Adipocyte (in vitro differentiated cells): Measurements from ENCODE around the gene SLC25A25.

Source experiments
- DNase-seq: peaks from one replicate; pipeline ENCODE4 v3.0.0-alpha.2; 2015; ENCODE audit warnings: low read depth
- H3K27me3 ChIP-seq: replicated peaks from 2 replicates; pipeline ENCODE4 v1.7.0; 2013; ENCODE audit warnings: mild to moderate bottlenecking, low read length, moderate library complexity; ENCODE audit not compliant: control insufficient read depth, insufficient read depth
- H3K36me3 ChIP-seq: 2 replicates; pipeline ENCODE4 v1.7.0; 2013; ENCODE audit warnings: low read length, mild to moderate bottlenecking, moderate library complexity; ENCODE audit not compliant: control insufficient read depth, insufficient read depth, severe bottlenecking
- H3K4me1 ChIP-seq: 2 replicates; pipeline ENCODE4 v1.7.0; 2013; ENCODE audit warnings: mild to moderate bottlenecking, low read length, moderate library complexity; ENCODE audit not compliant: control insufficient read depth, insufficient read depth
- H3K4me3 ChIP-seq: 2 replicates; pipeline ENCODE4 v1.7.0; 2013; ENCODE audit warnings: mild to moderate bottlenecking, low read length, moderate library complexity
- H3K9ac ChIP-seq: 2 replicates; pipeline ENCODE4 v1.7.0; 2013; ENCODE audit warnings: mild to moderate bottlenecking, low read length, moderate library complexity
- H3K9me3 ChIP-seq: 2 replicates; pipeline ENCODE4 v1.7.0; 2013; ENCODE audit warnings: mild to moderate bottlenecking, low read length, moderate library complexity; ENCODE audit not compliant: control insufficient read depth

Gene SLC25A25

DNA sequence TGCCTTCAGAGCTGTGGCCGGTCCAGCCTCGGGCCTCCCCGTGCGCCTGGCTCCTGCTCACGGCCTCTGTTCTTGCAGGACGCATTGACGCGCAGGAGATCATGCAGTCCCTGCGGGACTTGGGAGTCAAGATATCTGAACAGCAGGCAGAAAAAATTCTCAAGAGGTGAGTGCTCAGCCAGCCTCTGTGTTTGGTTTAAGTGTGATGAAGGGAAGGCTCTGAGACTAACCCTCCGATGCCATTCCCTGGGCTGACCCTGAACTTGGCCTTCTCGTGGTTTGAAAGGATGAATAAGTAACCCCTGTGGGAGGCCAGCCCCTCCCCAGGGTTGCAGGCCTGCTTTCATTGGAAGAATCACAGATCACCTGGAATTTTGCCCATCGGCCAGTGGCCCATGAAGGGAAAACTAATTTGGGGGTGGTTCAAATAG lies 33.2 kb downstream of the SLC25A25 start:
- DNase-seq: no peak
- Histone ChIP-seq H3K4me1 (peaks cover 42% of the 10 kb centered on the region), H3K36me3 (peaks cover 52% of the 10 kb centered on the region)

DNA sequence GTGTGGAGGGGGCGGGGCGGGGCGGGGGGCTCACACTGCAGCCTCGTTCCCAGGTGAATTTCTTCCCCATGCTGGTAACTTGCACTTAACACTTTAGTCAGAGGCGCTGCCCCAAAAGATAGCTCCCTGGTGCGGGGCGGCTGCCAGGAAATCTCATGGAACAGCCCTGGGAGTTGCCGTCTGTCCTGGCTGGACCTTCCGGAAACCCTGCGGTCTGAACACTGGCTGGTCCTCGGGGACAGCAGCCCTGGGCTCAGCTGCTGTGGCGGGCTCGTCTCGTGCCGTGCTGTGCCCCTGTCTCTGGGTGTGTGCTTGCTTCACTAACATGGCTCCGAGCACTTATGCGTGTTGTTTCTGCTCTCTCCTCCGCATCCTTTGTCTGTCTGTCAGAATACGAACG lies 33.7 kb downstream of the SLC25A25 start:
- Histone ChIP-seq H3K27me3 (no peaks in the 10 kb centered on the region), H3K36me3 (peaks cover 56% of the 10 kb centered on the region), H3K9ac (no peak overlapping the region), H3K4me1 (peaks cover 42% of the 10 kb centered on the region), H3K9me3 (no peaks in the 10 kb centered on the region), H3K4me3 (no peak overlapping the region)
- DNase-seq: no peak

More for the DNA sequence above, 33.2 kb downstream of the SLC25A25 start:
- Histone ChIP-seq H3K27me3 (no peaks in the 10 kb centered on the region), H3K9ac (no peak overlapping the region), H3K4me3 (peak overlapping the region; percentile 88), H3K9me3 (no peaks in the 10 kb centered on the region)

DNA sequence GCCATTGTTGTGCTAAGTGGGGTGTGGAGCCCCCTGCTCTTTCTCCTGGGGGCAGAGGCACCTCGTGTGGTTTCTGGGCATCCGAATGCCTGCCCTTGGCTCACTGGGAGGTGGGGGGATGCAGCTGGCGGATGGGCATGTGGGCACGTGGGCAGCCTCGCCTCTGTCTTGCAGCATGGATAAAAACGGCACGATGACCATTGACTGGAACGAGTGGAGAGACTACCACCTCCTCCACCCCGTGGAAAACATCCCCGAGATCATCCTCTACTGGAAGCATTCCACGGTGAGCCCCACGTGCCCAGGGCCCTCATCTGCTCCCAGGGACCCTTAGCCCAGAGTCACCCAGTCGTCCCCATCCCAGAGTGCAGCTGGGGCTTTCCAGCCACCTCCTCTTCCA lies 34.2 kb downstream of the SLC25A25 start:
- no peak overlapping the region for H3K4me3 ChIP-seq
- peaks cover 41% of the 10 kb centered on the region for H3K4me1 ChIP-seq
- no peaks in the 10 kb centered on the region for H3K9me3 ChIP-seq
- H3K27me3 ChIP-seq: no peaks in the 10 kb centered on the region
- peaks cover 61% of the 10 kb centered on the region for H3K36me3 ChIP-seq
- H3K9ac ChIP-seq: no peak overlapping the region
- no peak for DNase-seq

DNA sequence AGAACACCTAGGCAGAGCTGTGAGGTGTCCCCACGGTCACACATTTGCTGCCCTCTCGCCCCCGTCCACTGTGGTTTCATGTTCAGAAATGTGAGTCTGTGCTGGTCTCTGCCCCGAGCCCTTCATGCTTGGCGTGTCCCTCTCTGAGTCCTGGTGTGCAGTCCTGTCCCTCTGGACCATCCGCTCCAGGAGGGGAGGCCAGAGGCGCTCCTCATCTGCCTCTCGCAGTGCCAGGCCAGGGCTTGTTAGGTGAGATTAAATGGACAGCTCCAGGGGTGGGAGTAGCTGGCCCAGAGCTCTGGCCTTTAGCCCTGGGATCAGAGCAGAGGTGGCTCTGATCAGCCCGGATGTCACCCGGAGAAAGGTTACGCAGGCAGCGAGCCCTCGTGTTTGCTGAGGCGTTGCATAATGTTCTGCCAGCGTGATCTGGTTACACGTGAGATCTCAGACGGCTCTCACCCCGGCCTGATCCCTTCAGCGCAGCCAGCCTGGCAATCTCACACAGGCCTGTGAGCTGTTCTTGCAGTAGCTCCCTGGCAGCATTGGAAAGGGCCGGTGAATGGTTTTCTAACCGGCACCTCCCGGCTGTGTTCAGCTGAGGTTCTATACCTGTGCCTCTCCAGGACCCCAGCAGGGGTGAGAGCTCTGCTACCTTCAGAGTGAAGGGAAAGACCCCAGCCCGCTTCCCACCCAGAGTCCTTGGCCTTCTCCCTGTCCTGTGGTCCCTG lies 35.0 kb downstream of the SLC25A25 start:
- Histone ChIP-seq H3K27me3 (no peaks in the 10 kb centered on the region), H3K4me3 (no peak overlapping the region), H3K4me1 (peaks cover 32% of the 10 kb centered on the region), H3K9me3 (no peaks in the 10 kb centered on the region), H3K9ac (no peak overlapping the region), H3K36me3 (peaks cover 69% of the 10 kb centered on the region)
- DNase-seq: no peak

DNA sequence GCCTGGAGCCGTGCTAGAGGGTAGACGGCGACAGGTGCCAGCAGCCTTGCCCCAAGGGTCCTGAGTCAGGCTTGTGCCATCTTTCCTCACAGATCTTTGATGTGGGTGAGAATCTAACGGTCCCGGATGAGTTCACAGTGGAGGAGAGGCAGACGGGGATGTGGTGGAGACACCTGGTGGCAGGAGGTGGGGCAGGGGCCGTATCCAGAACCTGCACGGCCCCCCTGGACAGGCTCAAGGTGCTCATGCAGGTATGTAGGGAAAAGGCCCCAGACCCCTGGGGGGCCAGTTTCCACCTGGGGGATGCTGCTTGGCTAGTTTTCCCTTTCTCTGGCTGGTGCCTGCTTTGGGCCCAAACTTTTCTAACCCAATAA lies 35.5 kb downstream of the SLC25A25 start:
- H3K4me3 ChIP-seq: no peak overlapping the region
- peaks cover 75% of the 10 kb centered on the region for H3K36me3 ChIP-seq
- H3K9me3 ChIP-seq: no peaks in the 10 kb centered on the region
- H3K4me1 ChIP-seq: peaks cover 31% of the 10 kb centered on the region
- H3K27me3 ChIP-seq: no peaks in the 10 kb centered on the region
- DNase-seq: no peak
- H3K9ac ChIP-seq: no peak overlapping the region

DNA sequence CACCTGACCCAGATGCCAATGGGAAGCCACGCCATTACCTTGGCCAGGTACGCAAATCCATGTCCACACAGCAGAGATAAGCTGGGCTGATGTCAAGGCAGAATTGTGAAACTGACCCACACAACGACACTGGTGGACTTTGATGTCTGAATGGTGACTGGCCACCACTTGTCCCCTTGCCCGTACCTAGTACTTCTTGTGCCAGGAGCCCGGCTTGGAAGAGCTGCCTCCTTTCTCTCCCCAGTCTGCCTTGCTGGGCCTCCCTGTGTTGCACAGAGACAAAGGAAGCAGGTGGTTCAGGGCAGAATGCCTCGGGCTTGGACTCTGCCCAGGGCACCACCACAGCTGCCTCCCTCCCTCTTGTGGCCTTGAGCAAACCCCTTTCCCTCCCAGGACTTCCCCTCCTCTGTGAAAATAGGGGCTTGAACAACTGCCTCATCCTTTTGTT lies 36.2 kb downstream of the SLC25A25 start:
- H3K27me3 ChIP-seq: no peaks in the 10 kb centered on the region
- peaks cover 81% of the 10 kb centered on the region for H3K36me3 ChIP-seq
- H3K4me3 ChIP-seq: no peak overlapping the region
- H3K9me3 ChIP-seq: no peaks in the 10 kb centered on the region
- peaks cover 28% of the 10 kb centered on the region for H3K4me1 ChIP-seq
- DNase-seq: peak; percentile 44
- H3K9ac ChIP-seq: no peak overlapping the region

DNA sequence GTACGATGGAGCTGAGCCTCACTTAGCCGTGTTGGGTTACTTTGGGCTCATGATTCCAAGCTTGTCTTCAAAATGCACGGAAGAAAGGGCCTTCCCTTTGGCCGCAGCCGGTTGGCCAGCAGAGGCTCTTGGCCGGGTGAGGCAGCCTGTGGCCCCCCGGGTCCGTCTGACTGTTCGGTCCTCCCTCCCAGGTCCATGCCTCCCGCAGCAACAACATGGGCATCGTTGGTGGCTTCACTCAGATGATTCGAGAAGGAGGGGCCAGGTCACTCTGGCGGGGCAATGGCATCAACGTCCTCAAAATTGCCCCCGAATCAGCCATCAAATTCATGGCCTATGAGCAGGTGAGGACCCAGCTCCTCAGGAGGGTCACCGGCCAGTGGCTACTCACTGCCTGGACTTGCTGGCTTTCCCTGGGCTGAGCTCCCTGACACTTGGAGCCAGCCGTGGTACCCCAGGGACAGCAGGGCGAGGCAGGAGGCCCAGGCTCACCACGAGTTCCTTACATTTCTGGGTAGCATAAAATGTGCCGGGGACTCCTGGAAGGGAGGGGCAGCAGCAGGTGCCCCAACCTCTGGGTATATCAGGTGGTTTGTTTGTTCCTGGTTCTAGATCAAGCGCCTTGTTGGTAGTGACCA lies 37.6 kb downstream of the SLC25A25 start:
- no peak overlapping the region for H3K9ac ChIP-seq
- peaks cover 14% of the 10 kb centered on the region for H3K4me1 ChIP-seq
- no peak for DNase-seq
- H3K9me3 ChIP-seq: no peaks in the 10 kb centered on the region
- H3K36me3 ChIP-seq: peaks cover 82% of the 10 kb centered on the region
- no peak overlapping the region for H3K4me3 ChIP-seq
- no peaks in the 10 kb centered on the region for H3K27me3 ChIP-seq

DNA sequence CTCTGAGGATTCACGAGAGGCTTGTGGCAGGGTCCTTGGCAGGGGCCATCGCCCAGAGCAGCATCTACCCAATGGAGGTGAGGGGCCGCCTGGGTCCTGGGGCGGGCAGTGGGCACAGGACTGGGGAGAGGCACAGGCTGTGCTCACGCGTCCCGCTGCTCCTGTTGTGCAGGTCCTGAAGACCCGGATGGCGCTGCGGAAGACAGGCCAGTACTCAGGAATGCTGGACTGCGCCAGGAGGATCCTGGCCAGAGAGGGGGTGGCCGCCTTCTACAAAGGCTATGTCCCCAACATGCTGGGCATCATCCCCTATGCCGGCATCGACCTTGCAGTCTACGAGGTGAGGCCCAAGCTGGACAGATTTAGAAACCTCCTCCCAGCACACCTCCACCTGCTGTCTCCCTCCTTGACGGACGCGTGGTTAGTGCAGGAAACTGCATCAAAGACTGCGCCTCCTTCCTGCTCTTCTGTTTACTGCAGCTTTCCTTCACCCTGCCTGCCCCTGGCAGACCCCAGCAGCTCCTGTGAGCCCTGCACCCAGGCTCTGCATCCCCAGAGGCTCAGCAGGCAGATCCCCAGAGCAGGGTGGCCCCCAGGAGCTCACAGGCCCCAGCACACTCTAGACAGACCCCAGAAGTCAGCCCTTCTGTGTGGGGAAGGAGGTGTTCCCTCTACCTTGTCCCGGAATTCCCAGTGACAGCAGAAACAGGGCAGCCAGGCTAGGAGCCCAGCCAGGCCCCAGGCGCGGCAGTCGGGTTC lies 38.3 kb downstream of the SLC25A25 start:
- H3K4me3 ChIP-seq: no peak overlapping the region
- no peaks in the 10 kb centered on the region for H3K27me3 ChIP-seq
- H3K36me3 ChIP-seq: peaks cover 75% of the 10 kb centered on the region
- no peak overlapping the region for H3K9ac ChIP-seq
- H3K4me1 ChIP-seq: peaks cover 7% of the 10 kb centered on the region
- H3K9me3 ChIP-seq: no peaks in the 10 kb centered on the region
- no peak for DNase-seq

DNA sequence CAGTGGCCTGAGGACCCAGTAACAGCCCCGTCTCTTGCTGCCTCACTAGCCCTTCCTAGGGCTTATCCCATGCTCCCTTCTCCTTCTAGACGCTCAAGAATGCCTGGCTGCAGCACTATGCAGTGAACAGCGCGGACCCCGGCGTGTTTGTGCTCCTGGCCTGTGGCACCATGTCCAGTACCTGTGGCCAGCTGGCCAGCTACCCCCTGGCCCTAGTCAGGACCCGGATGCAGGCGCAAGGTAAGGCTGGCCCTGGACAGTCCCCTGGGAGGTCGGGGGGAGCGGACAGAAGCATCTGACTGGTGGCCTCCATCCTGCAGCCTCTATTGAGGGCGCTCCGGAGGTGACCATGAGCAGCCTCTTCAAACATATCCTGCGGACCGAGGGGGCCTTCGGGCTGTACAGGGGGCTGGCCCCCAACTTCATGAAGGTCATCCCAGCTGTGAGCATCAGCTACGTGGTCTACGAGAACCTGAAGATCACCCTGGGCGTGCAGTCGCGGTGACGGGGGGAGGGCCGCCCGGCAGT lies 39.0 kb downstream of the SLC25A25 start:
- DNase-seq: no peak
- no peaks in the 10 kb centered on the region for H3K9me3 ChIP-seq
- no peak overlapping the region for H3K9ac ChIP-seq
- no peak overlapping the region for H3K4me3 ChIP-seq
- no peaks in the 10 kb centered on the region for H3K27me3 ChIP-seq
- H3K36me3 ChIP-seq: peaks cover 69% of the 10 kb centered on the region
- peaks cover 3% of the 10 kb centered on the region for H3K4me1 ChIP-seq

DNA sequence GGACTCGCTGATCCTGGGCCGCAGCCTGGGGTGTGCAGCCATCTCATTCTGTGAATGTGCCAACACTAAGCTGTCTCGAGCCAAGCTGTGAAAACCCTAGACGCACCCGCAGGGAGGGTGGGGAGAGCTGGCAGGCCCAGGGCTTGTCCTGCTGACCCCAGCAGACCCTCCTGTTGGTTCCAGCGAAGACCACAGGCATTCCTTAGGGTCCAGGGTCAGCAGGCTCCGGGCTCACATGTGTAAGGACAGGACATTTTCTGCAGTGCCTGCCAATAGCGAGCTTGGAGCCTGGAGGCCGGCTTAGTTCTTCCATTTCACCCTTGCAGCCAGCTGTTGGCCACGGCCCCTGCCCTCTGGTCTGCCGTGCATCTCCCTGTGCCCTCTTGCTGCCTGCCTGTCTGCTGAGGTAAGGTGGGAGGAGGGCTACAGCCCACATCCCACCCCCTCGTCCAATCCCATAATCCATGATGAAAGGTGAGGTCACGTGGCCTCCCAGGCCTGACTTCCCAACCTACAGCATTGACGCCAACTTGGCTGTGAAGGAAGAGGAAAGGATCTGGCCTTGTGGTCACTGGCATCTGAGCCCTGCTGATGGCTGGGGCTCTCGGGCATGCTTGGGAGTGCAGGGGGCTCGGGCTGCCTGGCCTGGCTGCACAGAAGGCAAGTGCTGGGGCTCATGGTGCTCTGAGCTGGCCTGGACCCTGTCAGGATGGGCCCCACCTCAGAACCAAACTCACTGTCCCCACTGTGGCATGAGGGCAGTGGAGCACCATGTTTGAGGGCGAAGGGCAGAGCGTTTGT lies 39.6 kb downstream of the SLC25A25 start:
- Histone ChIP-seq H3K27me3 (no peaks in the 10 kb centered on the region), H3K4me1 (no peaks in the 10 kb centered on the region), H3K36me3 (peaks cover 62% of the 10 kb centered on the region), H3K4me3 (no peak overlapping the region), H3K9me3 (no peaks in the 10 kb centered on the region), H3K9ac (no peak overlapping the region)
- no peak for DNase-seq
